ENCODE results near the gene ZNF217. TPM values are rescaled to one million over a fixed set of nuclear protein-coding genes. Genes with fewer than 3 reads are reported as not detected.

ZNF217 gene
- total RNA-seq, 1 donor from 2014 or later, result 44.8 TPM

- peaks cover 88% of the 10 kb centered on the region for H3K36me3 ChIP-seq
- H3K27ac ChIP-seq, result no peak overlapping the region
- H3K9me3 ChIP-seq, result no peaks in the 10 kb centered on the region
- H3K4me1 ChIP-seq, result peaks cover 23% of the 10 kb centered on the region
- no peak for ATAC-seq
- DNase-seq, result no peak
- no peak overlapping the region for H3K4me3 ChIP-seq
- TF ChIP-seq CTCF (IDR thresholded peaks at IDR 0.05), result no peak
- H3K27me3 ChIP-seq (ENCODE audit: low read depth), result no peaks in the 10 kb centered on the region
- intact Hi-C loops (cut with DNase I), result loop anchor here (10.0 kb wide), 1 partner anchor 340 kb away; no protein-coding TSS in a partner anchor
Measured at GRCh38 chr20:53574259-53574789, 19.3 kb downstream of the ZNF217 start.

DNA sequence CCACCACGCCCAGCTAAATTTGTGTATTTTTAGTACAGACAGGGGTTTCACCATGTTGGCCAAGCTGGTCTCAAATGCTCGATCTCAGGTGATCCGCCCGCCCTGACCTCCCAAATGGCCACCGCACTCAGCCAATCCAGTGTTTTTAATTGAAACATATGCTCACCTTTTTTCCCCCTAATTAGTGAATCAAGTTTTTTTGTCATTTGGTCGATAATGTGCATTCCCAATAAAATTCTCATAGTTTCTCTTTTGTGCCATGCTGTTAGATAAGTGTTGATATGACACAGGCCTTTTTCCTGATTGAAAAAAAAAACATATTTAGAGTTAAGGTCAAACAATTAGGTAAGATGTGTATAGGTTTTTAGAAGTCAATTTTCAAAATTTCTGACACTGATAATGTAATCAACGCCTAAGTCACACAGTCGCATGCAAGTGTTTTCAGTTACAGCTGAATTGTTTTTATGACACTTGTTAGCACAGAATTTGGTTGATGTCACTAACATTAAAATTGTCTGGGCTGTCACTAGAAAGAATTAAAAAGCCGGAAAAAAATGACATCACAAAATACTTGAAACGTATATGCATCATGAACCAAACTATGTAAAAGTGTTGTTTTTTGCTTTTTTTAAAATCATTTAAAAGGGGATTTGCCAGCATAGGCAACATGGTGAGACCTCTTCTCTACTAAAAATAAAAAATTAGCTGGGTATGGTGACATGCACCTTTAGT lies 21.9 kb downstream of the ZNF217 start:
- TF ChIP-seq CTCF (IDR thresholded peaks at IDR 0.05), result no peak
- H3K9me3 ChIP-seq, result no peaks in the 10 kb centered on the region
- ATAC-seq (no peak), DNase-seq (no peak)
- no peak overlapping the region for H3K4me3 ChIP-seq
- intact Hi-C loops (cut with DNase I), result loop anchor here (10.0 kb wide), 1 partner anchor 343 kb away; no protein-coding TSS in a partner anchor
- H3K27ac ChIP-seq, result no peak overlapping the region
- peaks cover 3% of the 10 kb centered on the region for H3K4me1 ChIP-seq
- peaks cover 99% of the 10 kb centered on the region for H3K36me3 ChIP-seq
- no peaks in the 10 kb centered on the region for H3K27me3 ChIP-seq (ENCODE audit: low read depth)

DNA sequence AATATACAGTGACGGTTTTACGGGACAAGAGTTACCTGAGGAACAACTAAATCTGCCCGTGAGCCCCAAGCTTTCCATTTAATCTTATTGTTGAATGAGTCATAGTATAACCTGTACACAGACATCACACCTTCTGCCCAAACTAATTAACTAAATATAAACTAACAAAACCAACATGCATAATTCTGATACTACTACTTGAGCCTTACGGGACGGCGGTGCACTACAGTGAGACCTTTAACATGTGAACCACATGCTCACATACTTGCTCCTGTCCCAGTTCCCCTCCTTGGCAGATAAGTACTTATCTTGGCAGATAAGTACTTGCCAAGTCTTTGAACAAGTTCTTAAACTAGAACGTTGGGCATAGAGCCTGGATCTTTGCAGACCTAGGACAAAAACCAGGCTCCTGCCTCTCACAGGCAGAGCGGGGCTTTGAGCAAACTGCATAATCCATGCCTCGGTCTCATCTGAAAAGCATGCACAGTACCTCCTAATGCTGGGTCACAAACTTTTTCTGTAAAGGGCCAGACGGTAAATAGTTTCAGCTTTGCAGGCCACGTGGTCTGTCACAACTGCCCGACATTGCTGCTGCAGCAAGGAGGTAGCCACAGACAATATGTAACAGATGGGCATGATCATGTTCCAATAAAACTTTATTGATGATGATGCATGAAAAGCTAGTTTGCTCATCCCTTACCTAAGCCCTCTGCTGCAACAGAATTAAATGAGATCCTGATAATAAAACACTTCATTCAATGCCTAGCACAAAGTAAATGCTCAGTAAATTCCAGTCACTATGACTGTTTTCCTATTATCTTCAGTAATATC lies 23.0 kb downstream of the ZNF217 start:
- DNase-seq (no peak), ATAC-seq (peak; percentile 52 to 56)
- intact Hi-C loops (cut with DNase I), result loop anchor here (10.0 kb wide), 1 partner anchor 344 kb away; no protein-coding TSS in a partner anchor
- Histone ChIP-seq H3K36me3 (peaks cover 99% of the 10 kb centered on the region), H3K9me3 (no peaks in the 10 kb centered on the region), H3K27ac (no peak overlapping the region), H3K27me3 (ENCODE audit: low read depth) (no peaks in the 10 kb centered on the region), H3K4me3 (no peak overlapping the region), H3K4me1 (peaks cover 3% of the 10 kb centered on the region)
- TF ChIP-seq CTCF (IDR thresholded peaks at IDR 0.05), result no peak

DNA sequence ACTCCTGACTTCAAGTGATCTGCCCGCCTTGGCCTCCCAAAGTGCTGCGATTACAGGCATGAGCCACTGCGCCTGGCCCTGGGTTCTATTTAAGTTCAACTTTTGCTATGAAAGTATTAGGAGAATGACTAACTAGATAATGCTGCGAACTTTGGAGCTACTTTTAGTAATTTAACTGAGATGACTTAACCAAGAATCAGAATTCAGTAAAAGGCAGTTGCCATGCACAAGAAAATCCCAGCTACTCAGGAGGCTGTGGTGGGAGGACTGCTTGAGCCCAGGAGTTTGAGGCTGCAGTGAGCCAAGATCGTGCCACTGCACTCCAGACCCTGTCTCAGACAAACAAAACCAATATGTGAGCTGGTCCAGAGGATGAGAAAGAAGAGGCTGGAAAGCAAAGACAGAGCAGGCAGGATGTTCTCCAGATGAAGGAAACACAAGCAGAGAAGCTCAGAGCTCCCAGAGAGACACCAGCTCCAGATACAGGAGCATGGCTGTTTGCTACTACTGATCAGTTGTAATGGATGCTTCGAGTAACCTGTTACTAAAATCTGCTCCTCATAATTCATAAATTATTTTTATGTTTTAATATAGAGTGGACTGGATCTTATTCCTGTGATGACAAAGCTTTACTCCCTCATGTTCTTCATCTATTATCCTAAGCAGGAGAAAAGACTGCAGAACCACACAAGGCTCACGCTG lies 23.9 kb downstream of the ZNF217 start:
- Histone ChIP-seq H3K9me3 (no peaks in the 10 kb centered on the region), H3K27ac (no peak overlapping the region), H3K27me3 (ENCODE audit: low read depth) (no peaks in the 10 kb centered on the region), H3K36me3 (peaks cover 99% of the 10 kb centered on the region), H3K4me1 (peaks cover 3% of the 10 kb centered on the region), H3K4me3 (no peak overlapping the region)
- ATAC-seq (no peak), DNase-seq (no peak)
- intact Hi-C loops (cut with DNase I), result loop anchor here (10.0 kb wide), 1 partner anchor 345 kb away; no protein-coding TSS in a partner anchor
- no peak for TF ChIP-seq CTCF (IDR thresholded peaks at IDR 0.05)

- ATAC-seq, result no peak
- peaks cover 3% of the 10 kb centered on the region for H3K4me1 ChIP-seq
Measured at GRCh38 chr20:53569005-53569404, 24.6 kb downstream of the ZNF217 start.

More at GRCh38 chr20:53569005-53569404, 24.6 kb downstream of the ZNF217 start:
- Histone ChIP-seq H3K4me3 (no peak overlapping the region), H3K9me3 (no peaks in the 10 kb centered on the region), H3K36me3 (peaks cover 97% of the 10 kb centered on the region), H3K27me3 (ENCODE audit: low read depth) (no peaks in the 10 kb centered on the region), H3K27ac (no peak overlapping the region)
- intact Hi-C loops (cut with DNase I), result no loop called here
- TF ChIP-seq CTCF (IDR thresholded peaks at IDR 0.05), result no peak
- DNase-seq, result no peak
